Activated CD8-positive, alpha-beta memory T cell treated with anti-CD3 and anti-CD28 coated beads for 36 hours (primary cell): ENCODE results near the gene LCN15. TPM values are rescaled to one million over a fixed set of nuclear protein-coding genes. Genes with fewer than 3 reads are reported as not detected.

Source experiments
- CTCF ChIA-PET: fragments of 350-600 bp; sonication (Branson Sonifier 250); formaldehyde crosslinking; loops from one replicate; lab custom pipeline; 2021; ENCODE audit warnings: antibody characterized with exemption; lab: Charles Lee
- POLR2A ChIA-PET: fragments of 350-600 bp; sonication (Branson Sonifier 250); formaldehyde crosslinking; loops from one replicate; lab custom pipeline; 2021; ENCODE audit warnings: antibody characterized with exemption; lab: Charles Lee
- total RNA-seq, 2 experiments: library from RNA; stranded (reverse); gene quantifications; one replicate each; pipeline ENCODE4 v1.2.3, GENCODE V29; 2021

Gene LCN15
- total RNA-seq, 2 experiments from 2014 or later: not detected

- CTCF ChIA-PET: interaction anchor here (1.3 kb wide), 1 partner anchor 16 kb away, joined by 4 read pairs; no protein-coding TSS in a partner anchor
- POLR2A ChIA-PET: no interaction called here
Observed at GRCh38 chr9:136710543-136710942, 53.8 kb downstream of the LCN15 start.

Other genes with a start within 250 kb of the LCN15 start
- 10 to 100 TPM; 69.5 to 71.4 TPM for gene NOTCH1, start 218.5 kb downstream of the LCN15 start, total RNA-seq
- under 1 TPM; 0.69 to 0.70 TPM for gene EGFL7, start 101.6 kb downstream of the LCN15 start, total RNA-seq
- gene AGPAT2, start 77.1 kb downstream of the LCN15 start, total RNA-seq: 10 to 100 TPM; 16.2 to 18.5 TPM
- not detected for gene DIPK1B, start 51.9 kb downstream of the LCN15 start, total RNA-seq
- gene LCN10, start 21.6 kb downstream of the LCN15 start, total RNA-seq: 1 to 10 TPM; 1.1 to 1.6 TPM
- not detected for gene LCN6, start 16.0 kb downstream of the LCN15 start, total RNA-seq
- not detected for gene LCN8, start 6.3 kb downstream of the LCN15 start, total RNA-seq
- gene TMEM141, start 26.8 kb upstream of the LCN15 start, total RNA-seq: 10 to 100 TPM; 48.4 to 53.3 TPM
- gene CCDC183, start 31.8 kb upstream of the LCN15 start, total RNA-seq: under 1 TPM in 1 of 2 experiments, not detected in 1; 0.46 TPM
- gene RABL6, start 43.4 kb upstream of the LCN15 start, total RNA-seq: 100 to 1,000 TPM; 101 to 106 TPM
- 1 to 10 TPM; 3.8 to 3.9 TPM for gene AJM1, start 78.0 kb upstream of the LCN15 start, total RNA-seq
- 100 to 1,000 TPM; 104 to 105 TPM for gene PHPT1, start 84.9 kb upstream of the LCN15 start, total RNA-seq
- 10 to 100 TPM; 14.1 to 15.3 TPM for gene MAMDC4, start 87.8 kb upstream of the LCN15 start, total RNA-seq
- gene EDF1, start 101.8 kb upstream of the LCN15 start, total RNA-seq: 100 to 1,000 TPM; 320 to 322 TPM
- 10 to 100 TPM; 48.1 to 55.0 TPM for gene TRAF2, start 122.0 kb upstream of the LCN15 start, total RNA-seq
- 10 to 100 TPM; 81.2 to 82.1 TPM for gene FBXW5, start 180.2 kb upstream of the LCN15 start, total RNA-seq
- under 1 TPM in 1 of 2 experiments, not detected in 1; 0.69 TPM for gene C8G, start 180.7 kb upstream of the LCN15 start, total RNA-seq
- gene LCN12, start 187.8 kb upstream of the LCN15 start, total RNA-seq: under 1 TPM; 0.73 to 0.89 TPM
- gene PTGDS, start 213.0 kb upstream of the LCN15 start, total RNA-seq: not detected
- gene LCNL1, start 218.5 kb upstream of the LCN15 start, total RNA-seq: under 1 TPM in 1 of 2 experiments, not detected in 1; 0.10 TPM
- 10 to 100 TPM; 66.9 to 74.6 TPM for gene PAXX, start 227.9 kb upstream of the LCN15 start, total RNA-seq
- gene CLIC3, start 232.1 kb upstream of the LCN15 start, total RNA-seq: not detected